ENCODE results near the gene NEURL2. TPM values are rescaled to one million over a fixed set of nuclear protein-coding genes. Genes with fewer than 3 reads are reported as not detected.

Gene NEURL2
- total RNA-seq: 1 to 10 TPM; 5.8 to 8.3 TPM
- 1 to 10 TPM; 1.5 to 3.9 TPM for polyA plus RNA-seq
- long read RNA-seq, donor 1, partial matches to known transcripts: 0 of 2 reads
- long read RNA-seq, donor 1, other reads (novel, unspliced or antisense): 0 of 2 reads
- long read RNA-seq, donor 2: 0 reads
- long read RNA-seq, donor 3, partial matches to known transcripts: 0 of 2 reads
- long read RNA-seq, donor 3, other reads (novel, unspliced or antisense): 0 of 2 reads
- long read RNA-seq, donor 4, partial matches to known transcripts: 0 of 1 reads
- long read RNA-seq, donor 4, other reads (novel, unspliced or antisense): 0 of 1 reads
- long read RNA-seq, donor 5, partial matches to known transcripts: 65 of 75 reads
- long read RNA-seq, donor 5, other reads (novel, unspliced or antisense): 8 of 75 reads

GRCh38 chr20:45890985-45891983, at the start of gene NEURL2, which contains the start of gene CTSA:
Gene NEURL2 (minus strand): TSS chr20:45891208. CDS start chr20:45890991, 217 bp downstream.
Gene CTSA (plus strand): TSS chr20:45891335. CDS start chr20:45891569, 234 bp downstream.
- H3K36me3 ChIP-seq (ENCODE audit: control insufficient read depth in 4 of 4, insufficient read depth in 4 of 4, low read length in 4 of 4): peaks cover 0 to 41% (median 17%) of the 10 kb centered on the region in 4 donors
- peak within 1 kb of the TSS in 1 of 2 donors; percentile 46 for H3K9ac ChIP-seq (ENCODE audit: insufficient read depth in 1 of 2, low read length in 2 of 2)
- peak within 1 kb of the TSS; percentile 75 to 94 for H3K27ac ChIP-seq (ENCODE audit: low read depth in 1 of 2, low read length in 1 of 2)
- H3K4me3 ChIP-seq: peak within 1 kb of the TSS; percentile 93
- no peaks in the 10 kb centered on the region for H3K27me3 ChIP-seq (ENCODE audit: control insufficient read depth in 3 of 3, insufficient read depth in 3 of 3, low read length in 2 of 3)
- no peak for TF ChIP-seq CTCF (IDR thresholded peaks at IDR 0.05; ENCODE audit: control extremely low read depth, extremely low read depth)
- ATAC-seq (ENCODE audit: insufficient read depth, low FRiP score) (peak; percentile 78), DNase-seq (peak; percentile 91 to 95 (median 92))
- WGBS, 2 donors: 1% methylated on average over 57 to 78 of the region's 78 CpGs
- no peaks in the 10 kb centered on the region for H3K9me3 ChIP-seq (ENCODE audit: control insufficient read depth in 4 of 4, insufficient read depth in 3 of 4, low read length in 3 of 4)
- peaks cover 0 to 14% (median 10%) of the 10 kb centered on the region in 5 donors for H3K4me1 ChIP-seq (ENCODE audit: control insufficient read depth in 5 of 5, insufficient read depth in 5 of 5, low read length in 5 of 5)

GRCh38 chr20:45940469-45940868, 49.5 kb upstream of the NEURL2 start:
- WGBS, 2 donors: 95 to 96% methylated on average over 13 of the region's 13 CpGs
- H3K4me3 ChIP-seq: no peak overlapping the region
- no peak for TF ChIP-seq CTCF (IDR thresholded peaks at IDR 0.05; ENCODE audit: control extremely low read depth, extremely low read depth)
- H3K9ac ChIP-seq (ENCODE audit: insufficient read depth in 1 of 2, low read length in 2 of 2): no peak overlapping the region
- ATAC-seq (ENCODE audit: insufficient read depth, low FRiP score): no peak
- peaks cover 0 to 3% (median 0%) of the 10 kb centered on the region in 5 donors for H3K4me1 ChIP-seq (ENCODE audit: control insufficient read depth in 5 of 5, insufficient read depth in 5 of 5, low read length in 5 of 5)
- no peaks in the 10 kb centered on the region for H3K9me3 ChIP-seq (ENCODE audit: control insufficient read depth in 4 of 4, insufficient read depth in 3 of 4, low read length in 3 of 4)
- H3K27me3 ChIP-seq (ENCODE audit: control insufficient read depth in 3 of 3, insufficient read depth in 3 of 3, low read length in 2 of 3): no peaks in the 10 kb centered on the region
- peaks cover 30 to 65% (median 62%) of the 10 kb centered on the region in 4 donors for H3K36me3 ChIP-seq (ENCODE audit: control insufficient read depth in 4 of 4, insufficient read depth in 4 of 4, low read length in 4 of 4)
- no peak overlapping the region for H3K27ac ChIP-seq (ENCODE audit: low read depth in 1 of 2, low read length in 1 of 2)
- DNase-seq: no peak

- Histone ChIP-seq H3K36me3 (ENCODE audit: control insufficient read depth in 4 of 4, insufficient read depth in 4 of 4, low read length in 4 of 4) (peaks cover 30 to 61% (median 58%) of the 10 kb centered on the region in 4 donors), H3K27ac (ENCODE audit: low read depth in 1 of 2, low read length in 1 of 2) (no peak overlapping the region), H3K9ac (ENCODE audit: insufficient read depth in 1 of 2, low read length in 2 of 2) (no peak overlapping the region), H3K9me3 (ENCODE audit: control insufficient read depth in 4 of 4, insufficient read depth in 3 of 4, low read length in 3 of 4) (no peaks in the 10 kb centered on the region), H3K4me3 (no peak overlapping the region), H3K27me3 (ENCODE audit: control insufficient read depth in 3 of 3, insufficient read depth in 3 of 3, low read length in 2 of 3) (no peaks in the 10 kb centered on the region), H3K4me1 (ENCODE audit: control insufficient read depth in 5 of 5, insufficient read depth in 5 of 5, low read length in 5 of 5) (peaks cover 0 to 3% (median 0%) of the 10 kb centered on the region in 5 donors)
- no peak for DNase-seq
- 97 to 100% methylated on average over 3 of the region's 3 CpGs for WGBS, 2 donors
- no peak for ATAC-seq (ENCODE audit: insufficient read depth, low FRiP score)
- TF ChIP-seq CTCF (IDR thresholded peaks at IDR 0.05; ENCODE audit: control extremely low read depth, extremely low read depth): no peak
These were observed 49.0 kb upstream of the NEURL2 start for GRCh38 chr20:45940053-45940452.

All from lung (tissue), 16 donors.